ENCODE data around the gene SENP7.

DNA sequence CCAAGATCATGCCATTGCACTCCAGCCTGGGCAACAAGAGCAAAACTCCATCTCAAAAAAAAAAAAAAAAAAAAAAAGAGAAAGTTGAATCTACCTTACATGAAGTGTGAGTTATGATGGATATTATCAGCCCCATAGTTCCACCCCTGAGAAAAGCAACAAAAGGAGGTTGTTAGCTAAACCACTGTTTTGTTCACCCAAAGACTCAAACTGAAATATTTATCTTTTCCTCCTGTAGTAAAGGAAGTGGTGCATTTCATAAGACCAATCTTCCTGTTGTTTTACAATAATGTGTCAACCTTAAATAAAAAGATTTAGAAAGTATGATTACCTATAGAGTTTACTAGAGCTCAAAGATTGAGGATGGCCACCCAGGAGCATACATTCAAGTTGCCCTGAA is 29.9 kb upstream of the SENP7 start:
- TF ChIP-seq EZH2 (IDR thresholded peaks at IDR 0.05; ENCODE audit: insufficient read depth, low read length): no peak
- TF ChIP-seq, protein P1, sequence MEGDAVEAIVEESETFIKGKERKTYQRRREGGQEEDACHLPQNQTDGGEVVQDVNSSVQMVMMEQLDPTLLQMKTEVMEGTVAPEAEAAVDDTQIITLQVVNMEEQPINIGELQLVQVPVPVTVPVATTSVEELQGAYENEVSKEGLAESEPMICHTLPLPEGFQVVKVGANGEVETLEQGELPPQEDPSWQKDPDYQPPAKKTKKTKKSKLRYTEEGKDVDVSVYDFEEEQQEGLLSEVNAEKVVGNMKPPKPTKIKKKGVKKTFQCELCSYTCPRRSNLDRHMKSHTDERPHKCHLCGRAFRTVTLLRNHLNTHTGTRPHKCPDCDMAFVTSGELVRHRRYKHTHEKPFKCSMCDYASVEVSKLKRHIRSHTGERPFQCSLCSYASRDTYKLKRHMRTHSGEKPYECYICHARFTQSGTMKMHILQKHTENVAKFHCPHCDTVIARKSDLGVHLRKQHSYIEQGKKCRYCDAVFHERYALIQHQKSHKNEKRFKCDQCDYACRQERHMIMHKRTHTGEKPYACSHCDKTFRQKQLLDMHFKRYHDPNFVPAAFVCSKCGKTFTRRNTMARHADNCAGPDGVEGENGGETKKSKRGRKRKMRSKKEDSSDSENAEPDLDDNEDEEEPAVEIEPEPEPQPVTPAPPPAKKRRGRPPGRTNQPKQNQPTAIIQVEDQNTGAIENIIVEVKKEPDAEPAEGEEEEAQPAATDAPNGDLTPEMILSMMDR (IDR thresholded peaks at IDR 0.05; ENCODE audit: insufficient read depth, low read depth, low read length): no peak

Data from astrocyte (in vitro differentiated cells and primary cell).